ENCODE data around the gene EMILIN1. TPM values are rescaled to one million over a fixed set of nuclear protein-coding genes. Genes with fewer than 3 reads are reported as not detected.
A peak's percentile ranks its signal among the peaks of the same experiment; 100 is the strongest.

EMILIN1 gene
- total RNA-seq, 1 donor from 2014 or later: 25.8 TPM

- no peak for ATAC-seq
- DNase-seq (ENCODE audit: missing footprints): no peak
- intact Hi-C loops (cut with DNase I): no loop called here
Measured at GRCh38 chr2:27131429-27131828, 53.0 kb downstream of the EMILIN1 start.

GRCh38 chr2:27133195-27133875 is 54.9 kb downstream of the EMILIN1 start:
- no peak for ATAC-seq
- peak; percentile 70 for DNase-seq (ENCODE audit: missing footprints)
- intact Hi-C loops (cut with DNase I): no loop called here

- DNase-seq (ENCODE audit: missing footprints) (peak; percentile 99), ATAC-seq (peak; percentile 96)
- intact Hi-C loops (cut with DNase I): no loop called here
Measured at GRCh38 chr2:27133905-27134780, 55.7 kb downstream of the EMILIN1 start, which contains the start of gene PREB. Gene PREB (minus strand): TSS chr2:27134636. CDS start chr2:27134421, 215 bp downstream.

GRCh38 chr2:27134781-27135477 is 56.5 kb downstream of the EMILIN1 start:
- intact Hi-C loops (cut with DNase I): no loop called here
- ATAC-seq (no peak), DNase-seq (ENCODE audit: missing footprints) (no peak)

DNA sequence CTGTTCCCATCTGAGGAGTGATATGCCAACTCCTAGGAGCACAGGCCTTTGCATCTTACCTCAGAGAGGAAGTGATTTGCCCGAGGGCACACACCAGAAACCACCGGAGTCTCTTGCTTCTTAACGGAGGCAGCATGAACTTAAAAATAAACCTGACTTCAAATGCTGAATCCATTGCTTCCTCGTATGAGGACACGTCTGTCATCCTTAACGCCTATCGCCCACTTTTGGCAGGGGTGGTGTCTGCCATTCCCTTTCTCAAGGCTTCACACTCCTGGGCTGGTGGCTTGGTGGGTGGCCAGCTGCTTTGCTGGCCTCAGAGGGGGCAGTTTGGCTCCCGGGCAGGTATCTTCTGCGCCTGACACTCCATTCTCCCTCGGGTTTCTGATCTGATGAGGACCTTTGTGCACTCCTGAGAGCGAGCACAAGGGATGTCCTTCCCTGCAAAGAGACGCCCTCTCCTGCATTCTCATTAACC is 57.1 kb downstream of the EMILIN1 start:
- no peak for ATAC-seq
- DNase-seq (ENCODE audit: missing footprints): no peak
- intact Hi-C loops (cut with DNase I): no loop called here

Other genes starting within 250 kb of the EMILIN1 start
- not detected for gene DPYSL5, start 230.5 kb upstream of the EMILIN1 start, total RNA-seq
- gene MAPRE3, start 108.0 kb upstream of the EMILIN1 start, total RNA-seq: 58.9 TPM
- 32.7 TPM for gene TMEM214, start 45.6 kb upstream of the EMILIN1 start, total RNA-seq
- gene AGBL5, start 26.9 kb upstream of the EMILIN1 start, total RNA-seq: 9.9 TPM
- 411 TPM for gene OST4, start 7.0 kb upstream of the EMILIN1 start, total RNA-seq
- gene KHK, start 8.2 kb downstream of the EMILIN1 start, total RNA-seq: 4.5 TPM
- 0.84 TPM for gene CGREF1, start 40.5 kb downstream of the EMILIN1 start, total RNA-seq
- gene ABHD1, start 45.2 kb downstream of the EMILIN1 start, total RNA-seq: 2.4 TPM
- 54.5 TPM for gene PREB, start 56.0 kb downstream of the EMILIN1 start, total RNA-seq
- gene PRR30, start 60.8 kb downstream of the EMILIN1 start, total RNA-seq: not detected
- 0.16 TPM for gene TCF23, start 70.4 kb downstream of the EMILIN1 start, total RNA-seq
- gene ATRAID, start 133.4 kb downstream of the EMILIN1 start, total RNA-seq: 115 TPM
- gene SLC5A6, start 133.7 kb downstream of the EMILIN1 start, total RNA-seq: 12.3 TPM
- gene CAD, start 138.8 kb downstream of the EMILIN1 start, total RNA-seq: 9.4 TPM
- 10.1 TPM for gene SLC30A3, start 184.4 kb downstream of the EMILIN1 start, total RNA-seq
- 1.9 TPM for gene DNAJC5G, start 196.8 kb downstream of the EMILIN1 start, total RNA-seq
- 282 TPM for gene TRIM54, start 203.8 kb downstream of the EMILIN1 start, total RNA-seq
- 0.84 TPM for gene UCN, start 229.8 kb downstream of the EMILIN1 start, total RNA-seq
- gene MPV17, start 244.5 kb downstream of the EMILIN1 start, total RNA-seq: 48.0 TPM